WTC11 (cell line): Measurements from ENCODE around the gene ZPBP. TPM values are rescaled to one million over a fixed set of nuclear protein-coding genes. Genes with fewer than 3 reads are reported as not detected.

Experiments used
- ATAC-seq: fragments of 200-7000 bp; cut with Tn5 transposase; 2 replicates; pipeline ENCODE4 v1.10.0; 2021; ENCODE audit warnings: mild to moderate bottlenecking, moderate library complexity
- CTCF ChIA-PET: fragments of 300-600 bp; sonication (Branson Sonifier 250); formaldehyde crosslinking; loops from one replicate; lab custom pipeline; 2021; ENCODE audit warnings: antibody characterized with exemption; lab: Charles Lee
- POLR2A ChIA-PET: fragments of 350-600 bp; sonication (Branson Sonifier 250); formaldehyde crosslinking; loops from one replicate; lab custom pipeline; 2021; ENCODE audit warnings: antibody characterized with exemption; lab: Charles Lee
- DNase-seq: peaks from one replicate; pipeline ENCODE4 v3.0.0; 2021; ENCODE audit warnings: low spot score
- H3K27ac Mint-ChIP-seq: 2 replicates; pipeline ENCODE4 v1.8.0; 2021; ENCODE audit warnings: mixed read lengths
- H3K27me3 Mint-ChIP-seq: 2 replicates; pipeline ENCODE4 v1.8.0; 2021; ENCODE audit warnings: low read depth, mild to moderate bottlenecking, moderate library complexity, mixed read lengths
- H3K36me3 Mint-ChIP-seq: 2 replicates; pipeline ENCODE4 v1.8.0; 2021; ENCODE audit warnings: mixed read lengths
- H3K4me1 Mint-ChIP-seq: 2 replicates; pipeline ENCODE4 v1.8.0; 2022; ENCODE audit warnings: mixed read lengths
- H3K4me3 Mint-ChIP-seq: 2 replicates; pipeline ENCODE4 v1.8.0; 2021; ENCODE audit warnings: mild to moderate bottlenecking, moderate library complexity, mixed read lengths
- H3K9me3 Mint-ChIP-seq: 2 replicates; pipeline ENCODE4 v1.8.0; 2021; ENCODE audit warnings: mixed read lengths
- AFF4 ChIP-seq: sonication (generic); formaldehyde crosslinking; IDR thresholded peaks from 2 replicates; pipeline ENCODE4 v1.8.1; 2023; ENCODE audit warnings: mild to moderate bottlenecking, missing genetic modification reagents, borderline replicate concordance
- ATF6 ChIP-seq: sonication (generic); formaldehyde crosslinking; IDR thresholded peaks from 2 replicates; pipeline ENCODE4 v1.8.1; 2023; ENCODE audit warnings: mild to moderate bottlenecking, missing genetic modification reagents
- CDX4 ChIP-seq: fragments of 250-450 bp; sonication (Bioruptor Pico); IDR thresholded peaks from 2 replicates; pipeline ENCODE4 v1.9.0; 2021; ENCODE audit warnings: moderate library complexity, mild to moderate bottlenecking, inconsistent platforms, borderline replicate concordance
- CREM ChIP-seq: sonication (generic); formaldehyde crosslinking; IDR thresholded peaks from 2 replicates; pipeline ENCODE4 v1.8.1; 2022; ENCODE audit warnings: mild to moderate bottlenecking, missing genetic modification reagents, moderate library complexity
- ELF4 ChIP-seq: sonication (generic); formaldehyde crosslinking; IDR thresholded peaks from 2 replicates; pipeline ENCODE4 v1.8.1; 2022; ENCODE audit warnings: low read depth, mild to moderate bottlenecking, moderate library complexity, missing genetic modification reagents
- ETV6 ChIP-seq: sonication (generic); formaldehyde crosslinking; IDR thresholded peaks from 2 replicates; pipeline ENCODE4 v1.8.1; 2022; ENCODE audit warnings: mild to moderate bottlenecking, missing genetic modification reagents
- IRF2 ChIP-seq: sonication (generic); formaldehyde crosslinking; IDR thresholded peaks from 2 replicates; pipeline ENCODE4 v1.8.0; 2022; ENCODE audit warnings: low read depth, missing genetic modification reagents, borderline replicate concordance
- JUN ChIP-seq: sonication (generic); formaldehyde crosslinking; IDR thresholded peaks from 2 replicates; pipeline ENCODE4 v1.8.0; 2023; ENCODE audit warnings: mild to moderate bottlenecking, missing genetic modification reagents
- MXD4 ChIP-seq: fragments of 250-450 bp; sonication (Bioruptor Pico); IDR thresholded peaks from 2 replicates; pipeline ENCODE4 v1.8.0; 2021; ENCODE audit warnings: mild to moderate bottlenecking, moderate library complexity, borderline replicate concordance
- MYBL2 ChIP-seq: sonication (generic); formaldehyde crosslinking; IDR thresholded peaks from 2 replicates; pipeline ENCODE4 v1.8.1; 2023; ENCODE audit warnings: mild to moderate bottlenecking, moderate library complexity, missing genetic modification reagents
- NFATC4 ChIP-seq: fragments of 250-450 bp; sonication (Bioruptor Pico); IDR thresholded peaks from 2 replicates; pipeline ENCODE4 v1.9.0; 2021; ENCODE audit warnings: mild to moderate bottlenecking
- NR2C2 ChIP-seq: sonication (generic); formaldehyde crosslinking; IDR thresholded peaks from 2 replicates; pipeline ENCODE4 v1.8.0; 2022; ENCODE audit warnings: mild to moderate bottlenecking, missing genetic modification reagents
- PRDM15 ChIP-seq: sonication (generic); formaldehyde crosslinking; IDR thresholded peaks from 2 replicates; pipeline ENCODE4 v1.8.0; 2022; ENCODE audit warnings: missing genetic modification reagents
- PREB ChIP-seq: sonication (generic); formaldehyde crosslinking; IDR thresholded peaks from 2 replicates; pipeline ENCODE4 v1.8.1; 2022; ENCODE audit warnings: mild to moderate bottlenecking, missing genetic modification reagents, moderate library complexity, borderline replicate concordance
- SP1 ChIP-seq: sonication (generic); formaldehyde crosslinking; conservative IDR thresholded peaks from 2 replicates; pipeline ENCODE4 v1.8.1; 2022; ENCODE audit warnings: missing genetic modification reagents
- ZNF219 ChIP-seq: sonication (generic); formaldehyde crosslinking; IDR thresholded peaks from 2 replicates; pipeline ENCODE4 v1.8.0; 2023; ENCODE audit warnings: missing genetic modification reagents, mild to moderate bottlenecking, borderline replicate concordance
- ZNF232 ChIP-seq: sonication (generic); formaldehyde crosslinking; IDR thresholded peaks from 2 replicates; pipeline ENCODE4 v1.8.0; 2022; ENCODE audit warnings: mild to moderate bottlenecking, missing genetic modification reagents
- ZNF263 ChIP-seq: sonication (generic); formaldehyde crosslinking; IDR thresholded peaks from 2 replicates; pipeline ENCODE4 v1.8.1; 2022; ENCODE audit warnings: low read depth, mild to moderate bottlenecking, moderate library complexity, missing genetic modification reagents
- ZNF512 ChIP-seq: sonication (generic); formaldehyde crosslinking; IDR thresholded peaks from 2 replicates; pipeline ENCODE4 v1.8.1; 2022; ENCODE audit warnings: missing genetic modification reagents, borderline replicate concordance
- total RNA-seq: library from RNA; stranded (reverse); gene quantifications from 3 replicates; pipeline ENCODE4 v1.2.3, GENCODE V29; 2021

ZPBP gene
- total RNA-seq, 1 experiment from 2014 or later = not detected

GRCh38 chr7:49937608-49938007 is 155.4 kb downstream of the ZPBP start (continued):
- no peak for TF ChIP-seq PREB (CRISPR knock-in tag)
- TF ChIP-seq, all 79 proteins: peak for 0

- DNase-seq = no peak
- ATAC-seq = no peak
- Mint-ChIP-seq H3K4me3 (no peak overlapping the region), H3K9me3 (peaks cover 58% of the 10 kb centered on the region), H3K4me1 (no peaks in the 10 kb centered on the region), H3K27me3 (peaks cover 2% of the 10 kb centered on the region; the same call in 1 of the 2 replicates), H3K36me3 (peaks cover 37% of the 10 kb centered on the region), H3K27ac (no peak overlapping the region)
- TF ChIP-seq ETV6 = no peak
- no peak for TF ChIP-seq ELF4
- TF ChIP-seq CREM (CRISPR knock-in tag) = no peak
- TF ChIP-seq ZNF263 (CRISPR knock-in tag) = no peak
- no peak for TF ChIP-seq MXD4 (CRISPR knock-in tag)
- TF ChIP-seq NFATC4 (CRISPR knock-in tag) = no peak
- TF ChIP-seq NR2C2 = no peak
- no peak for TF ChIP-seq AFF4 (CRISPR knock-in tag)
- no peak for TF ChIP-seq ATF6 (CRISPR knock-in tag)
- no peak for TF ChIP-seq CDX4 (CRISPR knock-in tag)
- no peak for TF ChIP-seq PREB (CRISPR knock-in tag)
- TF ChIP-seq SP1 (CRISPR knock-in tag) = no peak
- no peak for TF ChIP-seq ZNF219
- TF ChIP-seq MYBL2 (CRISPR knock-in tag) = no peak
- ChIA-PET POLR2A (no interaction called here), CTCF (no interaction called here)
Observed at GRCh38 chr7:49931627-49932026, 161.4 kb downstream of the ZPBP start.

- H3K36me3 Mint-ChIP-seq = peaks cover 37% of the 10 kb centered on the region
- no peak overlapping the region for H3K4me3 Mint-ChIP-seq
- H3K27me3 Mint-ChIP-seq = peaks cover 2% of the 10 kb centered on the region; the same call in 1 of the 2 replicates
- peaks cover 55% of the 10 kb centered on the region for H3K9me3 Mint-ChIP-seq
- H3K4me1 Mint-ChIP-seq = no peaks in the 10 kb centered on the region
- ATAC-seq (no peak), DNase-seq (no peak)
- ChIA-PET CTCF (no interaction called here), POLR2A (no interaction called here)
- H3K27ac Mint-ChIP-seq = no peak overlapping the region
- TF ChIP-seq IRF2 (CRISPR knock-in tag) (no peak), ZNF512 (CRISPR knock-in tag) (no peak), PRDM15 (CRISPR knock-in tag) (no peak), CDX4 (CRISPR knock-in tag) (no peak), ZNF232 (CRISPR knock-in tag) (no peak), CREM (CRISPR knock-in tag) (no peak), JUN (CRISPR knock-in tag) (no peak)
Observed at GRCh38 chr7:49928787-49929186, 164.3 kb downstream of the ZPBP start.
